CD8-positive, alpha-beta memory T cell (primary cell): ENCODE data around the gene KLF6. TPM values are rescaled to one million over a fixed set of nuclear protein-coding genes. Genes with fewer than 3 reads are reported as not detected.

Experiments
- CTCF ChIA-PET: fragments of 350-600 bp; sonication (Branson Sonifier 250); formaldehyde crosslinking; loops from one replicate; lab custom pipeline; 2021; ENCODE audit warnings: antibody characterized with exemption; lab: Charles Lee
- POLR2A ChIA-PET: fragments of 350-600 bp; sonication (Branson Sonifier 250); formaldehyde crosslinking; loops from one replicate; lab custom pipeline; 2021; ENCODE audit warnings: antibody characterized with exemption; lab: Charles Lee
- DNase-seq, 5 donors: peaks; one replicate each; pipeline versions ENCODE4 v3.0.0 to v3.0.0-alpha.2; 2020 to 2022; ENCODE audit warnings: mixed read lengths in 1 of 5
- H3K27ac ChIP-seq: one replicate; pipeline ENCODE4 v1.7.0; 2013; ENCODE audit warnings: low read depth, mild to moderate bottlenecking, low read length, moderate library complexity
- H3K27me3 ChIP-seq: 2 replicates; pipeline ENCODE4 v1.7.0; 2013; ENCODE audit warnings: low read length, mild to moderate bottlenecking; ENCODE audit not compliant: insufficient read depth, poor library complexity, severe bottlenecking
- H3K36me3 ChIP-seq: 2 replicates; pipeline ENCODE4 v1.7.0; 2013; ENCODE audit warnings: mild to moderate bottlenecking, low read length, moderate library complexity; ENCODE audit not compliant: insufficient read depth
- H3K4me1 ChIP-seq: 2 replicates; pipeline ENCODE4 v1.7.0; 2013; ENCODE audit warnings: mild to moderate bottlenecking, low read length, moderate library complexity; ENCODE audit not compliant: insufficient read depth
- H3K4me3 ChIP-seq: 2 replicates; pipeline ENCODE4 v1.7.0; 2013; ENCODE audit warnings: mild to moderate bottlenecking, low read length
- H3K9me3 ChIP-seq: 2 replicates; pipeline ENCODE4 v1.7.0; 2013; ENCODE audit warnings: mild to moderate bottlenecking, low read length
- H3K27ac Mint-ChIP-seq, 8 donors: one replicate each; pipeline ENCODE4 v1.8.0; 2020 to 2021; ENCODE audit warnings: mixed read lengths in 8 of 8, mild to moderate bottlenecking in 6 of 8, inconsistent platforms in 3 of 8, moderate library complexity in 3 of 8
- H3K27me3 Mint-ChIP-seq, 2 donors: one replicate each; pipeline ENCODE4 v1.8.0; 2020 to 2021; ENCODE audit warnings: mixed read lengths in 2 of 2, mild to moderate bottlenecking in 1 of 2, moderate library complexity in 1 of 2
- H3K36me3 Mint-ChIP-seq, 3 donors: one replicate each; pipeline ENCODE4 v1.8.0; 2020 to 2021; ENCODE audit warnings: mixed read lengths in 3 of 3, inconsistent platforms in 1 of 3, mild to moderate bottlenecking in 1 of 3
- H3K4me1 Mint-ChIP-seq, 3 donors: one replicate each; pipeline ENCODE4 v1.8.0; 2020 to 2021; ENCODE audit warnings: mixed read lengths in 3 of 3, inconsistent platforms in 1 of 3, mild to moderate bottlenecking in 1 of 3
- H3K4me3 Mint-ChIP-seq, 7 donors: one replicate each; pipeline ENCODE4 v1.8.0; 2020 to 2021; ENCODE audit warnings: mixed read lengths in 7 of 7, mild to moderate bottlenecking in 6 of 7, moderate library complexity in 4 of 7, inconsistent platforms in 2 of 7
- H3K9me3 Mint-ChIP-seq, 5 donors: one replicate each; pipeline ENCODE4 v1.8.0; 2020 to 2022; ENCODE audit warnings: mixed read lengths in 5 of 5, mild to moderate bottlenecking in 3 of 5, moderate library complexity in 2 of 5, inconsistent platforms in 1 of 5
- polyA plus RNA-seq: library from polyadenylated mRNA; unstranded; fragments of 300-500 nt; fragmentation: Illumina TruSeq; gene quantifications from one replicate; pipeline ENCODE4 v1.2.3, GENCODE V29; 2021
- total RNA-seq, 2 experiments: library from RNA; stranded (reverse); gene quantifications; one replicate each; pipeline ENCODE4 v1.2.3, GENCODE V29; 2021

Gene KLF6
- total and polyA plus RNA-seq, 3 experiments from 2014 or later: 187 to 883 (median 192) TPM

- Mint-ChIP-seq H3K36me3 (no peaks in the 10 kb centered on the region), H3K9me3 (no peaks in the 10 kb centered on the region)
- CTCF ChIA-PET: interaction anchor here (0.9 to 11.0 kb wide), 5 partner anchors 9 to 138 kb away, joined by 3 to 120 read pairs (median 3); partner anchors contain the start of gene KLF6
Measured at GRCh38 chr10:3807928-3808496, 23.0 kb upstream of the KLF6 start.

DNA sequence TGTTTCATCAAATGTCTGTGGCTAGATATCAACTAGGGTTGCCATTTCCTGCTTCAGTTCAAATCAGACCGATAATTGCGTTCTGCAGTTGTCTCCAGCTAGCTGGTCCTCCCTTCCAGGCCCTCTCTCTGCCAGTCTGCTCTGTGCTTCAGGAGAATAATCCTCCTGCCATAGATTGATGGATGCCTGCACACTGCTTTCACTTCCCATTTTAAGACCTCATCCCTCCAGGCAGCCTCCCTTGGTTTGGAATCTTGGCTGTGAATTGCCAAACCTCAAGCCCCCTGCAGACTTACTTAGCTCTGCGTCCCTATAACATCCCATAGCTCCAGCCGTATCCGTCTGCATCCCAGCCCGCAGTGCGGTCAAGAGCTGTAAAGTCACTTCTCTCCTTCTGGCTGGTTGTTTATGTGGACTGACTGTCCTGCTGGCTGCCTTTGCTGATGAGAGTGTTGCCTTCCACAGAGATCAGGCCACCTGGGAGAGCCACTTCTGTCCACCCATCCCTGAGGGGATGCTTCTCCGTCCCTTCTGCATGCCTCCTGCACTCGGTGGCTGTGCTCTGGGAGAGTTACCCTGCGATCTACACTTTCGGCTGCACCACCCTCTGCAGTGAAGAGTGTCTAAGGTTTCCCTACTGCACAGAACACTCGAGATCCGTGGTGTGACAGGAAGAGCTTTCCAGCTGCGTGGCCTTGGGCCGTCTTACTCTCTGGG is 22.4 kb upstream of the KLF6 start:
- Histone ChIP-seq H3K4me3 (peak overlapping the region; percentile 8), H3K27ac (peak overlapping the region; percentile 98), H3K9me3 (no peaks in the 10 kb centered on the region), H3K36me3 (no peaks in the 10 kb centered on the region), H3K27me3 (no peaks in the 10 kb centered on the region), H3K4me1 (peaks cover 98% of the 10 kb centered on the region)
- H3K9me3 Mint-ChIP-seq: no peaks in the 10 kb centered on the region
- H3K4me3 Mint-ChIP-seq: peak overlapping the region; percentile 57 to 85 (median 76)
- ChIA-PET CTCF (interaction anchor here (0.9 to 11.0 kb wide), 5 partner anchors 9 to 139 kb away, joined by 3 to 120 read pairs (median 3); partner anchors contain the start of gene KLF6), POLR2A (interaction anchor here (0.5 to 15.3 kb wide), 6 partner anchors 21 to 325 kb away, joined by 3 to 505 read pairs (median 4); partner anchors contain the start of gene KLF6)
- H3K27me3 Mint-ChIP-seq: no peaks in the 10 kb centered on the region
- peak overlapping the region in 1 of 8 donors; percentile 99 for H3K27ac Mint-ChIP-seq
- H3K36me3 Mint-ChIP-seq: no peaks in the 10 kb centered on the region
- H3K4me1 Mint-ChIP-seq: peaks cover 0 to 14% (median 0%) of the 10 kb centered on the region in 3 donors
- DNase-seq: peak in 1 of 5 donors; percentile 30

More at GRCh38 chr10:3807928-3808496, 23.0 kb upstream of the KLF6 start:
- H3K27me3 ChIP-seq: no peaks in the 10 kb centered on the region
- H3K36me3 ChIP-seq: no peaks in the 10 kb centered on the region
- peaks cover 0 to 16% (median under 1%) of the 10 kb centered on the region in 3 donors for H3K4me1 Mint-ChIP-seq
- H3K9me3 ChIP-seq: no peaks in the 10 kb centered on the region
- DNase-seq: no peak
- H3K27ac Mint-ChIP-seq: peak overlapping the region in 1 of 8 donors; percentile 99
- H3K4me3 Mint-ChIP-seq: peak overlapping the region; percentile 57 to 85 (median 76)
- no peaks in the 10 kb centered on the region for H3K27me3 Mint-ChIP-seq
- peak overlapping the region; percentile 8 for H3K4me3 ChIP-seq
- H3K27ac ChIP-seq: peak overlapping the region; percentile 98
- H3K4me1 ChIP-seq: peaks cover 92% of the 10 kb centered on the region
- POLR2A ChIA-PET: interaction anchor here (0.5 to 15.3 kb wide), 4 partner anchors 25 to 324 kb away, joined by 3 to 505 read pairs (median 4); partner anchors contain the start of gene KLF6

DNA sequence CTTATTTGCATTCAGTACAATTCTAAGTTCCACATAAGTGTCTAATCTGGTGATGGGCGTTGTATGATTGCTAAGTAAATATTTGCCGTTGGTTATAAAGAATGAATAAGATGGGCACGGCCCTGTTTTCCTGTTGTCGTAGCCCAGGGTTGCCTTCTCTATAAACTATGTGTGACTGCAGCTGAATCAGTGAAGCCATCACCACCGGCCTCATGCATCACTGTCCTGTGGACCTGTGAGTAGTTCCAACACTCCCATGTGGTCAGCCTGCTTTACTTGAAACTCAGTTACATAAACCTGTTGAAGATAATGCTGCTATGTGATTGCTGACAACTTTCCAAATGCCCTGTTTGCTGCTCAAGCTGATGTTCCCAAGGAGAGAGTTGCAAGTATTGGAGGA is 21.6 kb upstream of the KLF6 start:
- H3K4me3 Mint-ChIP-seq: peak overlapping the region; percentile 57 to 85 (median 76)
- Histone ChIP-seq H3K27me3 (no peaks in the 10 kb centered on the region), H3K36me3 (no peaks in the 10 kb centered on the region), H3K27ac (peak overlapping the region; percentile 98), H3K4me1 (peaks cover 96% of the 10 kb centered on the region), H3K9me3 (no peaks in the 10 kb centered on the region), H3K4me3 (peak overlapping the region; percentile 8)
- H3K27me3 Mint-ChIP-seq: no peaks in the 10 kb centered on the region
- peak overlapping the region in 1 of 8 donors; percentile 99 for H3K27ac Mint-ChIP-seq
- H3K36me3 Mint-ChIP-seq: no peaks in the 10 kb centered on the region
- H3K9me3 Mint-ChIP-seq: no peaks in the 10 kb centered on the region
- CTCF ChIA-PET: interaction anchor here (1.1 to 11.0 kb wide), 4 partner anchors 8 to 139 kb away, joined by 3 to 120 read pairs (median 3); partner anchors contain the start of gene KLF6
- DNase-seq: peak in 1 of 5 donors; percentile 71
- POLR2A ChIA-PET: interaction anchor here (0.5 to 15.3 kb wide), 4 partner anchors 22 to 305 kb away, joined by 4 to 505 read pairs (median 7); partner anchors contain the start of gene KLF6
- peaks cover 0 to 7% (median 0%) of the 10 kb centered on the region in 3 donors for H3K4me1 Mint-ChIP-seq

DNA sequence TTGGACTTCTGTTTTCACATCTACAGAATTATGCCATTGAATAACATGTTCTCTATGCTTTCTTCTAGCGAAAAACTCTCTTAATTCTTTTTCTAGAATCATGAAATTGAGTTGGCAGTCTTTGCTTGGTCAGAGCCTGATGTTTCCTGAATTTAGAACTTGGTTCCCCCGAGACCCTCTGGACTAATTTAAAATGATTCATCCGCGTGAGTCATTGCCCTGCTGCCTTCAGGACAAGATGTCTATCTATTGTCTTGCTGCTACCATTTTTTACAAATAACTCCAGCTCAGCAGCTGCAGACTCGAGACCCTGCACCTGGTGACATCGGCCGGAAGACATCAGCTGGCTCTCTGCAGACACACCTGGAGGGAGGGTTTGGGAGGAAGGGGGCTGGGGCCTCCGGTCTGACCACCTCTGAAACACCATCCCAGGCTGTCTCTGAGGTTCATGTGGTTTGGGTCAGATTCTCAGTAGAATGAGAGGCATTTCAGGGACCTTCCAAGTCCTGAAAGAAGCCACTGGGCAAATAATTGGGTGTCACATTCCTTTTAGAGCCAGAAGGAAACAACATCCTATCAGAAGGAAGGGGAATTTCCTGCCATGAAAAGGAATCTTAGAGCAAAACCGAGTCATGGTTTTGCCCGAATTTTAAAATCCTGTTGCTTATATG is 20.9 kb upstream of the KLF6 start:
- Mint-ChIP-seq H3K27me3 (no peaks in the 10 kb centered on the region), H3K4me1 (peaks cover 2 to 5% (median 4%) of the 10 kb centered on the region in 3 donors), H3K4me3 (peak overlapping the region; percentile 54 to 87 (median 76)), H3K36me3 (no peaks in the 10 kb centered on the region), H3K9me3 (no peaks in the 10 kb centered on the region), H3K27ac (peak overlapping the region in 1 of 8 donors; percentile 99)
- Histone ChIP-seq H3K27ac (peak overlapping the region; percentile 98), H3K4me3 (peak overlapping the region; percentile 30), H3K27me3 (no peaks in the 10 kb centered on the region), H3K9me3 (no peaks in the 10 kb centered on the region), H3K36me3 (no peaks in the 10 kb centered on the region), H3K4me1 (peaks cover 95% of the 10 kb centered on the region)
- POLR2A ChIA-PET: interaction anchor here (0.5 to 15.3 kb wide), 10 partner anchors 11 to 304 kb away, joined by 3 to 505 read pairs (median 4); partner anchors contain the start of gene KLF6
- CTCF ChIA-PET: interaction anchor here (1.1 to 11.0 kb wide), 2 partner anchors 23 kb away, joined by 3 to 120 read pairs; partner anchors contain the start of gene KLF6
- DNase-seq: peak in 4 of 5 donors; percentile 44 to 82 (median 48)

DNA sequence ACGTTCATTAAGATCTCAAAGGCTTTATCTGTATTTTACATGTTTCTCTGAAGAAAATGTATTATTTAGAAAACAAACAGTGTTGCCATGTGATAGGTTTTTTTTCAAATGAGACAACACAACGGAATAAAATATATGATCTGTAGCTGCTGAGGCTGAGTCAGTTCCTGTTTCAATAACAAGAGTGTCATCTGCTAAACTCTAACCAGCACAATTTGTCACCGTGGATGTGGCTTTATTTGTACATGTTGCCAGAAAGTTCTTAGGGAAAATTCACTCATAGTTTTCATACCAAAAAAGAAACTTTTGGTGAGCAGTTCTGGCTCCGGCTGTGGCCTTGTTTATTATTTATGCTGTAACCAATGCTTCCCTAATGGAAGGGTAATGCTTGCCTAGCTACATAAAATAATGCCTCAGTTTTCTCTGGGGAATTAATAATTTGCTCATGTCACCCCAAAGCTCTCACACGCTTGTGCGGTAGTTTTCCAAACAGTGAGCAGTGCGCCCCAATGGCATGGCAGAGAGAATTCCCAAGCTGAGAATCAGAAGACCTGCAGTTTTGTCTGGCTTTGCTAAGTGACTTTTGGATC is 20.3 kb upstream of the KLF6 start:
- Mint-ChIP-seq H3K9me3 (no peaks in the 10 kb centered on the region), H3K4me3 (peak overlapping the region; percentile 44 to 87 (median 76)), H3K4me1 (peaks cover 7 to 12% (median 11%) of the 10 kb centered on the region in 3 donors), H3K27me3 (no peaks in the 10 kb centered on the region), H3K36me3 (no peaks in the 10 kb centered on the region), H3K27ac (peak overlapping the region in 1 of 8 donors; percentile 99)
- CTCF ChIA-PET: interaction anchor here (11.0 kb wide), 1 partner anchor 22 kb away, joined by 120 read pairs; the partner anchor contains the start of gene KLF6
- no peaks in the 10 kb centered on the region for H3K9me3 ChIP-seq
- POLR2A ChIA-PET: interaction anchor here (0.5 to 15.3 kb wide), 11 partner anchors 12 to 275 kb away, joined by 3 to 505 read pairs (median 4); partner anchors contain the start of gene KLF6
- H3K4me1 ChIP-seq: peaks cover 95% of the 10 kb centered on the region
- peak; percentile 25 to 88 (median 76) for DNase-seq
- peak overlapping the region; percentile 98 for H3K27ac ChIP-seq
- H3K36me3 ChIP-seq: no peaks in the 10 kb centered on the region
- no peaks in the 10 kb centered on the region for H3K27me3 ChIP-seq
- H3K4me3 ChIP-seq: peak overlapping the region; percentile 27

- Mint-ChIP-seq H3K36me3 (no peaks in the 10 kb centered on the region), H3K4me1 (peaks cover 17 to 23% (median 22%) of the 10 kb centered on the region in 3 donors), H3K9me3 (no peaks in the 10 kb centered on the region), H3K27me3 (no peaks in the 10 kb centered on the region), H3K4me3 (peak overlapping the region; percentile 54 to 87 (median 76)), H3K27ac (peak overlapping the region in 1 of 8 donors; percentile 99)
- POLR2A ChIA-PET: interaction anchor here (1.4 to 15.3 kb wide), 3 partner anchors 13 to 27 kb away, joined by 4 to 505 read pairs (median 5); partner anchors contain the start of gene KLF6
- H3K4me3 ChIP-seq: peak overlapping the region; percentile 35
- DNase-seq: peak; percentile 54 to 90 (median 68)
- H3K27me3 ChIP-seq: no peaks in the 10 kb centered on the region
- no peaks in the 10 kb centered on the region for H3K36me3 ChIP-seq
- peak overlapping the region; percentile 98 for H3K27ac ChIP-seq
- peaks cover 83% of the 10 kb centered on the region for H3K4me1 ChIP-seq
- CTCF ChIA-PET: interaction anchor here (11.0 kb wide), 1 partner anchor 21 kb away, joined by 120 read pairs; the partner anchor contains the start of gene KLF6
- no peaks in the 10 kb centered on the region for H3K9me3 ChIP-seq
Measured at GRCh38 chr10:3803927-3804741, 19.1 kb upstream of the KLF6 start.
